KMS-11 (cell line): ENCODE results near the gene TCF4.

ENCODE experiments used
- H2AFZ ChIP-seq: fragments of 200-600 bp; sonication (generic); 2 replicates; pipeline ENCODE4 v1.6.1; 2016; ENCODE audit warnings: antibody characterized with exemption, mixed run types, low read depth
- H3K27ac ChIP-seq: fragments of 200-600 bp; sonication (generic); 2 replicates; pipeline ENCODE4 v1.6.1; 2016; ENCODE audit warnings: mild to moderate bottlenecking, mixed run types
- H3K27me3 ChIP-seq: fragments of 200-600 bp; sonication (generic); 2 replicates; pipeline ENCODE4 v1.6.1; 2017; ENCODE audit warnings: mild to moderate bottlenecking, low read depth, mixed run types, moderate library complexity; ENCODE audit not compliant: insufficient read depth
- H3K36me3 ChIP-seq: fragments of 200-600 bp; sonication (generic); 2 replicates; pipeline ENCODE4 v1.6.1; 2017; ENCODE audit warnings: mild to moderate bottlenecking, mixed run types; ENCODE audit not compliant: insufficient read depth
- H3K4me1 ChIP-seq: fragments of 200-600 bp; sonication (generic); 2 replicates; pipeline ENCODE4 v1.6.1; 2016; ENCODE audit warnings: mild to moderate bottlenecking, low read depth, mixed run types; ENCODE audit not compliant: poor library complexity, severe bottlenecking
- H3K4me2 ChIP-seq: fragments of 200-600 bp; sonication (generic); 2 replicates; pipeline ENCODE4 v1.7.0; 2016; ENCODE audit warnings: mild to moderate bottlenecking, mixed run types
- H3K4me3 ChIP-seq: fragments of 200-600 bp; sonication (generic); IDR thresholded peaks from 2 replicates; pipeline ENCODE4 v1.6.1; 2017; ENCODE audit warnings: low read depth, low read length, mixed read lengths; ENCODE audit not compliant: insufficient read depth
- H3K79me2 ChIP-seq: fragments of 200-600 bp; sonication (generic); 2 replicates; pipeline ENCODE4 v1.6.1; 2016; ENCODE audit warnings: low read depth, mixed run types; ENCODE audit not compliant: insufficient read depth
- H3K9ac ChIP-seq: fragments of 200-600 bp; sonication (generic); 2 replicates; pipeline ENCODE4 v1.6.1; 2016; ENCODE audit warnings: mild to moderate bottlenecking, mixed run types
- H4K20me1 ChIP-seq: fragments of 200-600 bp; sonication (generic); 2 replicates; pipeline ENCODE4 v1.6.1; 2016; ENCODE audit warnings: mild to moderate bottlenecking, mixed run types; ENCODE audit not compliant: insufficient read depth
- CTCF ChIP-seq: fragments of 200-600 bp; sonication (generic); conservative IDR thresholded peaks from 2 replicates; pipeline ENCODE4 v1.6.1; 2017; ENCODE audit warnings: low read depth, mild to moderate bottlenecking, antibody characterized with exemption, low read length, moderate library complexity, mixed read lengths

TCF4 gene

GRCh38 chr18:55477499-55477859 lies 110.5 kb downstream of the TCF4 start:
- H3K27me3 ChIP-seq = no peaks in the 10 kb centered on the region
- H3K4me2 ChIP-seq = no peak overlapping the region
- H3K4me1 ChIP-seq = peaks cover 6% of the 10 kb centered on the region
- TF ChIP-seq CTCF = no peak
- no peaks in the 10 kb centered on the region for H3K36me3 ChIP-seq
- no peak overlapping the region for H2AFZ ChIP-seq
- no peak overlapping the region for H3K9ac ChIP-seq
- no peak overlapping the region for H3K4me3 ChIP-seq
- no peaks in the 10 kb centered on the region for H3K79me2 ChIP-seq
- H3K27ac ChIP-seq = no peak overlapping the region
- no peaks in the 10 kb centered on the region for H4K20me1 ChIP-seq

GRCh38 chr18:55475916-55476315 lies 112.1 kb downstream of the TCF4 start:
- H3K4me3 ChIP-seq = no peak overlapping the region
- no peak overlapping the region for H3K4me2 ChIP-seq
- H3K9ac ChIP-seq = no peak overlapping the region
- no peak for TF ChIP-seq CTCF
- no peaks in the 10 kb centered on the region for H4K20me1 ChIP-seq
- no peaks in the 10 kb centered on the region for H3K27me3 ChIP-seq
- no peak overlapping the region for H3K27ac ChIP-seq
- H2AFZ ChIP-seq = no peak overlapping the region
- H3K36me3 ChIP-seq = no peaks in the 10 kb centered on the region
- peaks cover 6% of the 10 kb centered on the region for H3K4me1 ChIP-seq
- no peaks in the 10 kb centered on the region for H3K79me2 ChIP-seq

GRCh38 chr18:55475467-55475866 lies 112.5 kb downstream of the TCF4 start:
- no peaks in the 10 kb centered on the region for H3K79me2 ChIP-seq
- H3K4me2 ChIP-seq = no peak overlapping the region
- TF ChIP-seq CTCF = no peak
- H3K27me3 ChIP-seq = no peaks in the 10 kb centered on the region
- H3K9ac ChIP-seq = no peak overlapping the region
- no peak overlapping the region for H3K4me3 ChIP-seq
- no peaks in the 10 kb centered on the region for H3K36me3 ChIP-seq
- H4K20me1 ChIP-seq = no peaks in the 10 kb centered on the region
- H3K4me1 ChIP-seq = peaks cover 6% of the 10 kb centered on the region
- no peak overlapping the region for H2AFZ ChIP-seq
- H3K27ac ChIP-seq = no peak overlapping the region

- Histone ChIP-seq H3K9ac (no peak overlapping the region), H3K4me3 (no peak overlapping the region), H3K4me1 (peaks cover 6% of the 10 kb centered on the region), H3K27me3 (no peaks in the 10 kb centered on the region), H3K36me3 (no peaks in the 10 kb centered on the region), H3K79me2 (no peaks in the 10 kb centered on the region), H3K27ac (no peak overlapping the region), H4K20me1 (no peaks in the 10 kb centered on the region), H3K4me2 (no peak overlapping the region), H2AFZ (no peak overlapping the region)
- TF ChIP-seq CTCF = no peak
Observed at GRCh38 chr18:55473560-55473959, 114.4 kb downstream of the TCF4 start.

GRCh38 chr18:55473058-55473457 lies 114.9 kb downstream of the TCF4 start:
- no peaks in the 10 kb centered on the region for H3K27me3 ChIP-seq
- no peaks in the 10 kb centered on the region for H3K79me2 ChIP-seq
- H3K9ac ChIP-seq = no peak overlapping the region
- H3K4me3 ChIP-seq = no peak overlapping the region
- no peaks in the 10 kb centered on the region for H4K20me1 ChIP-seq
- no peak for TF ChIP-seq CTCF
- H3K4me2 ChIP-seq = no peak overlapping the region
- no peak overlapping the region for H2AFZ ChIP-seq
- H3K36me3 ChIP-seq = no peaks in the 10 kb centered on the region
- peaks cover 5% of the 10 kb centered on the region for H3K4me1 ChIP-seq
- H3K27ac ChIP-seq = no peak overlapping the region
